ENCODE data around the gene CLCF1.

- no peak for TF ChIP-seq CTCF (conservative IDR thresholded peaks at IDR 0.05; ENCODE audit: low read length)
- TF ChIP-seq EZH2phosphoT487 (IDR thresholded peaks at IDR 0.05; ENCODE audit: borderline replicate concordance) = no peak
These were observed 33.1 kb upstream of the CLCF1 start for GRCh38 chr11:67406420-67406968.
